A549 treated with GW870086 at 1 μM for 4 hours (cell line): ENCODE measurements around the gene SCN9A. TPM values are rescaled to one million over a fixed set of nuclear protein-coding genes. Genes with fewer than 3 reads are reported as not detected.

Experiments used
- total RNA-seq: library from RNA; stranded (reverse); fragments of 200-300 nt; extraction: Qiagen RNA extraction; gene quantifications from 5 replicates; pipeline ENCODE4 v1.2.3, GENCODE V29; 2022; ENCODE audit warnings: low read depth

The SCN9A gene
- total RNA-seq = 2.6 to 5.0 TPM (median 4.2 TPM) in 5 replicates

DNA sequence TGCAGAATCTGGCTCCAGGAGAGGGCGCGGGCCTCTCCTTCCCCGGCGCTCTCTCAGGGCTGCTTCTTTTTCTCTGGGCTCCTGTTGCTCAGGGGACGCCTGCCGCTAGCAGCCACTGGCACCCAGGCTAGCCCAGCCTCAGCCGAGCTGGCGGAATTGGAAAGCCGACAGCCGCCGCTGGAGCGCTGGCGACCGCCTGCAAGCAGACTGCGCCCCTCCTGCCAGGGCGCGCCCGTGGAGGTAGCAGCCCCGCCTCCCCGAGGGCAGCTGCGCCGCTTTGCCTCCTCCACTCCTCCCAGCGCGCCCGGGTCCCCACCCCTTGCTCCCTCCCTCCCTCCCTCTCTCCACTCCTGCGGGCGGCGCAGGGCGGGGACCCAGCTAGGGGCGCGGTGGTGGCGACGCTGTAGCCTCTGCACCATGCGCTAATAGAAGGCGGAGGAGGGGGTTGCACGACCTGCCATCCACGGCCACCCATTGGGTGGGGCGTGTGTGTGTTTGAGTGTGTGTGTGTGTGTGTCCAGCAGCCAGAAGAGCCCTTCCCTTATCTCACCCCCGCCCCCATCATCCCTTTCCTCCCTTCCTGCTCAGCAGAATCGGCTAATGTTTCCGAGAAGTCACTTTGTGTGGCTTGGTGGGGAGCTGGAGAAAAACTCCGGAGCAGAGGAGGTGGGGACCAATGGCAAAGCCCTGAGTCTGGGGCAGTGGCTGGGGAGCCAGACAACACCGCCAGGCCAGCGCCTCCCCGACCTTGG, at the start of gene SCN9A:
Gene SCN9A (minus strand): TSS at position 209 of the 752 bp plus-strand sequence. CDS start 64,188 bp downstream, outside the sequence.

Other genes starting within 250 kb of the SCN9A start
- gene SCN1A, start 247.9 kb downstream of the SCN9A start, total RNA-seq = not detected in 5 replicates
- not detected in 5 replicates for gene SCN7A, start 118.3 kb upstream of the SCN9A start, total RNA-seq